HG03439 (cell line): ENCODE results near the gene MOSMO.
"Not testable (repeated sequence)": the region's sequence is repeated elsewhere in the genome, so short reads cannot be mapped to it uniquely, and the experiment has no call there.

Experiments
- ATAC-seq: cut with Tn5 transposase; IDR thresholded peaks from one replicate; pipeline ENCODE4 v1.9.1; 2021; ENCODE audit warnings: mild to moderate bottlenecking, moderate library complexity; ENCODE audit not compliant: unreplicated experiment

Gene MOSMO

DNA sequence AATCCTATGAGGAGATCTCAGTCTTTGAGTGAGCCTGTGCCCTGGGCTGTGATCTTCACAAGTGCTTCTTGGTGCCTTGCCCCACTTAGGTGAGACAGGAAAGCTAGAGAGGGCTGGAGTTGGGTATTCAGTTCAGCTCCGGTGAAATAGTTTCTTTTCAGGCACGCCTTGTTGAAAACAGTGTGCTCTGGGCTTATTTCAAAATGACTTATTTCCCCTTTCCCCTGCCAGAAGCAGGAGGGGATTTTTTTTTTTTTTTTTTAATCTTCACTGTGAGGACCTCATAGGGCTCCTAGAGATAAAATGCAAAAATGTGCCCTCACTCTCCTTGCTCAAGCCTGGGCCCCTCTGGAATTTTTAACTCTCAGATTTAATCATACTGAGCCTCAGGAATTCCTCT, 27.2 kb downstream of the MOSMO start:
- no peak for ATAC-seq

DNA sequence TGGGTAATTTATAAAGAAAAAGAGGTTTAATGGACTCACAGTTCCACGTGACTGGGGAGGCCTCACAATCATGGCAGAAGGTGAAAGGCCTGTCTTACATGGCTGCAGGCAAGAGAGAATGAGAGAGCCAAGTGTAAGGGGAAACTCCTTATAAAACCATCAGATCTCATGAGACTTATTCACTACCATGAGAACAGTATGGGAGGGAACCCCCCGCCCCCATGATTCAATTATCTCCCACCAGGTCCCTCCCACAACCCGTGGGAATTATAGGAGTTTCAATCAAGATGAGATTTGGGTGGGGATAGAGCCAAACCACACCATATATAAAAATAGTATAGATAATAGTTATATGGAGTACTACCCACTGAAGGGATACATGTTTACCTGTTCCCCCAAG, 36.0 kb downstream of the MOSMO start:
- ATAC-seq: not testable (repeated sequence)

DNA sequence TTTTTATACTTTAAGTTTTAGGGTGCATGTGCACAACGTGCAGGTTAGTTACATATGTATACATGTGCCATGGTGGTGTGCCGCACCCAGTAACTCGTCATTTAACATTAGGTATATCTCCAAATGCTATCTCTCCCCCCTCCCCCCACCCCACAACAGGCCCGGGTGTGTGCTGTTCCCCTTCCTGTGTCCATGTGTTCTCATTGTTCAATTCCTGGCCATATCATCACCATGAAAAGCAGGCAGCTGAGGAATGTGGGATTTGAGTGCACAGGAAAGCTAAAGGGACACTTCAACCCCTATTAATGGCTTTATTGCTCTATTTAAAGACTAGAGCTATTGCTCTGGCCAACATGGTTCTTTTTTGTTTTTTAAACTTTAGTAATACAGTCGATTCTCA, 38.0 kb downstream of the MOSMO start:
- ATAC-seq: not testable (repeated sequence)

DNA sequence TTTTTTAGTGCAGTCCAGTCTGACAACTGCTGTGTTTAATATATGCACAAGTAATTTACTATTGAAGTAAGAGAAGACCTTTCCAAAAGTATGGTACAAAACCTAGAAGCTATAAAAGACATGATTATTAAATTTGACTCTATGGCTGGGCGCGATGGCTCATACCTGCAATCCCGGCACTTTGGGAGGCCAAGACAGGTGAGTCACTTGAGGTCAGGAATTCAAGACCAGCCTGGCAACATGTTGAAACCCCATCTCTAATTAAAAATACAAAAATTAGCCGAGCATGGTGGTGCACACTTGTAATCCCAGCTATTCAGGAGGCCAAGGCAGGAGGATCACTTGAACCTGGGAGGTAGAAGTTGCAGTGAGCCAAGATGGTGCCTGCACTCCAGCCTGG, 43.1 kb downstream of the MOSMO start:
- no peak for ATAC-seq

DNA sequence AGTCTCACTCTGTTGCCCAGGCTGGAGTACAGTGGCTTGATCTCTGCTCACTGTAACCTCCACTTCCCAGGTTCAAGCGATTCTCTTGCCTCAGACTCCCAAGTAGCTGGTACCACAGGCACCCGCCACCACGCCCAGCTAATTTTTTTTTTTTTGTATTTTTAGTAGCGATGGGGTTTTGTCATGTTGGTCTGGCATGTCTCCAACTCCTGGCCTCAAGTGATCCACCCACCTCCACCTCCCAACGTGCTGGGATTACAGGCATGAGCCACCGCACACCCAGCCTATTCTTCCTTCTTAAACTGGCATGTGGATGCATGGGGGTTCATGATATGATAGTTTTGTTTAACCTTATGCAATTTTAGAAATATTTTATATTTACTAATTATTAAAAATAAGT, 45.1 kb downstream of the MOSMO start:
- ATAC-seq: no peak

DNA sequence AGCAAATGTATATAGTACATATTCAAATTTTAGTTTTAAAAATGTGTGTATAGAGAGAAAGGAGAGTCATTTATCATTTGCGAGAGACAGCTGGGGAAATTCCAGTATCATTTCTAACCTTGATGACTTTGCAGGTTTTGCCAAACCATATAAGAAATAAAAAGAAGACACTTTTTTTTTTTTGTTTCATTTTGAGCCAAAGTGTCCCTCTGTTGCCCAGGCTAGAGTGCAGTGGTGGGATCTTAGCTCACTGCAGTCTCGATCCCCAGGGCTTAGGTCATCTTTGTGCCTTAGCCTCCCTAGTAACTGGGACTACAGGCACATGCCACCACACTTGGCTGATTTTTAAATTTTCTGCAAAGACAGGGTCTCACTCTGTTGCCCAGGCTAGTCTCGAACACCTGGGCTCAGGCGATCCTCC, 46.0 kb downstream of the MOSMO start:
- ATAC-seq: no peak

DNA sequence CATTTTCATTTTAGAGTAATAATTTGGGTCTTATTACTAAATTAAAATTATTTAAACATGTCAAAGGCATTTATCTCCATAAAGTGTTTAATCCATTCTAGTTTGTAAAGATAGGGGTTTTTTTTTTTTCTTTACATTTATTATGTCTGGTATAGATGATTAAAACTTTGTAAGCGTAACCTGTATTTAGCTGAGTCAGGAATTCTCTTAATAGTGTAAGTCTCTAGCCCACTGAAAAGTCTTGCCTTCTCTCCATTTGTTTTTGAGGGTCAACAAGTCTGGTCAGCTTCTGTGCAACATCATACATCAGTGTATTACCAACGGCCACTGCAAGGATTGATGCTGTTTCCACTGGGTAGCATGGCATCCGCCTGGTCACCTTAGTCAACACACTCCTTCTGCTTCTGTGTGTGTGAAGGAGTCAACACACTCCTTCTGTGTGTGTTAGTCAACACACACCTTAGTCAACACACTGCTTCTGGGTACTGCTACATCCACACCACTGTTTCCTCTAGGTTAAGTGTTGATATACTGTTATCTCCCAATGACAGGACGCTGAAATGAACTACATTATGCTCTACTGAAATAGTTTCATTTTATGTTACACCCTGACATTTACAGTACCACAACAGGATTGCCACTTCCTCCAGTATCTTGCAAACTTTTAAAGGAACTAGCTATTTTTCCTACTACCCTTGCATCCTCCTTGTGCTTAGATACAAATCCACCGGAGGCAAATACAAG, 47.1 kb downstream of the MOSMO start:
- ATAC-seq: no peak

DNA sequence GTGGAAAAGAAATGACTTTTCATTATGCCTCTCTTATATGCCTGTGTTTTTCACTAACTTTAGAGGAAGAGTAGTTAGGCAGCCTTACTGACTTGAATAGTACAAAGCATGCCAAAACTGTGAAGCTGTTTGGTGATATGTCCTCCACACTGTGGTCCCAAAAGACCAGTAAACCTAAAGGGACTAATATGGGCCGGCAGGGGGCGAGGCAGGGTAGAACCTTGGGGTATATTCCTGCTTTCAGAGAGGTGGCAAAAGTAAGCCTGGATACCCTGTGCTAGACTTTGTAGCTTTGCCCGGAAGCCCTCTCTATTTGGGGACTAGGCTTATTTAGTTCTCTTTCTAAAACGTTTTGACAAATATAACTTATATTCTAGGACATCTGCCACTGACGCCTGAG, 48.0 kb downstream of the MOSMO start:
- no peak for ATAC-seq

DNA sequence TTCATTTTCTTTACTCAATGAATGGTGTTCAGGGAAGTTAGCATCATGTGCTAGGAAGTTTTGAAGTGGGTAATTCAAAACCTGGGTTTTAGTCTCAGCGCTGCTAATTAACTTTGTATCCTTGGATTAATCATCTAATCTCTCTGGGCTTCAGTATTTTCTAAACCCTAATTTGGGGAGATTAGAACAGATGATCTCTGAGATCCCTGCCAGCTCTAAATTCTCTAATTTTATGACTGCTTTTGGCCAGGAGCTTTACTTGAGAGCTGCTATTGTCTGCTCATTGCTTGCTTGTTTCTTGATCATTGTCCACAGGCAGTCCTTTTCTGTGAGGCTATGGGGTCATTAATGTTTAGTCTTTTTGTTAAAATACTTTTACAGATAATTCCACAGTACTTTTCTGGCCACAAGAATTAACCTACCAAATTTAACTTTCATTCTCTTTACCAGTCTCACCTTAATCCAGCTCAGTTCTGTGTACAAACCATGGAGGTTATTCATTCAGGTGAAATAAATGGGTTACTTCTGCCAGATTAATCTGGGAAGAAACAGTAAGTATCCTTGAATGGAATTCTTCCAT, 56.1 kb downstream of the MOSMO start:
- no peak for ATAC-seq

DNA sequence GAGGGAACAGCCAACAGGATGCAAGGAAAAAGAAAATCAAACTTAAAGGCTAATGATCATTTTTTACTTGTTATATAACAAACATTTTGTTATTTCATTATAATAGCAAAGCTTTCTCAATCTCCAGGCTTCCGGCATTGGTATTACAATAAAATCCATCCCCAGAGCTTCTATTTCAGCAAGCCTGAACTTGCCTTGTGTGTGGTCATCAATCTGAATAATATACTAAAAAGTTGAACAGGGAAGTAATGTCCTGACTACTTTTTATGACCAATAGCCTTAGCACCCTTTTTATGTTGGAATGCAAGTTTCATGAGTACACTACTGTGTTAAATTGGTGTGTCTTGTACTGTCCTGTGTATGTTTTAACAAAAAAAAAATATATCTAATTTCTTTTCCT, 57.3 kb downstream of the MOSMO start:
- ATAC-seq: no peak

DNA sequence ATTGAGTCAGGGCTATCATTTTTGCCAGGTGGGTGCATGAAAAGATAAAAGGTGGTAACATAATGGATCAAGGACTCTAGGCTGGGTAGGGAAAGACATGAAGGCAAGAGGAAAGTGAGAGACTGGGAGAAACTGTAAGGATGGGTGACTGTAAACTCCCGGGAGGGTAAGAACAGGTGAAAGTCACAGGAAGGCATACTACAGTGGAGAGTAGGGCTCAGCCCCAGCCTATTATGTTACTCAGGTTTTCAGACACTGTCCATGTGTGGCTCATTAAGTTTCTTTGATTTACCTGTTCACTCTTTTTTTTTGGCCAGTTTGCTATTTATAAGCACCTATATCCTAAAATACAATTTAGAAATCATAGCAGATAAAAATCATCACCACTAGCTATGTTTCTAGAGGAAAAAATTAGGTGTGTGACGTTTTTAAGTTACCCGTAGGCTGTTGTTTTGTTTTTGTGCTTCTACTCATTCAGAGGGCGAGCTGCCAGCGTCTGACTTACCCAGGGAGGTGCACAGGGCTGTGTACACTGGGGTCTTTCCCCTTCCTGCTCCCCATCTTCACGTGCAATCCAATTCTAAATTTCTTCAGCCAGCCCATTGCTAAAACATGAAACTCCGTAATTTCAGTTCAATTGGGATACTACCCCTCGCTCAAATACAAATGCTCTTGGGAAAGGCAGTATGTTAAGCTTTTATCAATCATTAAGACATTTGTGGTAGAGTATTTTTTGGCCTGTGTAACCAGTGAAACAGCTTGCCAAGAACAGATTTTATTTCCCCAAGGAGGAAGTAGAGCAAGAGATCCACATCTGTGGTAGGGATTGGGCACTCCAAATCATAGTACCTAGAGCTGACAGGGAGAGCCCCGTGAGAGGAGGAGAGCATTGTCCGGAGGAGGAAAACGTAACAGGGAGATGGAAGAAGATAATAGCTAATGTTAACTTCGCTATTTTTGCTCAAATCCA, 62.7 kb downstream of the MOSMO start:
- no peak for ATAC-seq

DNA sequence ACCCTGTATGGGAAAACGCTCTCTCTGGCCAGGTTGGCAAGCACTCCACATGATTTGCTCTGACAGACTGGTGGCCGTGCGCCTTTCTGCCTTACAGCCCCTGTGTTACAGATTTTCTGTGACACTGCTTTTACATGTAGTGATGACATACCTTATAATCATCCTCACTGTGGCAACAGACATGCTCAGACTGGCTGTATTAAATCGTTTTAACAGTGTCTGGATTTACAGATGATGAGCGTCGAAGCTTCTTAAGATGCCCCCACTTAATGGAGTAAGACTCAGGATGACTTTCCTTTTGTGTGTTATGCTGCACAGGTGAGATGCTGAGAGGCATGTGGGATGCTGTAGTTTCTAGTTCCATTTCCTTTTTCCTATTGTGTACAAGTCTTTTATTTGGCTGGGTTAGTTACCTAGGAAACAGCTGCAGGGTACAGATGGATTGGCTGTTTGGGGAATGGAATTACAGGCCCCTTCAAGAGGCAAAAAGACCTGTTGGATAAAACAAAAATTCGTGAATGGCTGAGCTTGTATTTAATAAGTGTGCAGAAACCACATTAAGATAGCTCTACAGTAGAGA, 63.5 kb downstream of the MOSMO start:
- ATAC-seq: no peak

DNA sequence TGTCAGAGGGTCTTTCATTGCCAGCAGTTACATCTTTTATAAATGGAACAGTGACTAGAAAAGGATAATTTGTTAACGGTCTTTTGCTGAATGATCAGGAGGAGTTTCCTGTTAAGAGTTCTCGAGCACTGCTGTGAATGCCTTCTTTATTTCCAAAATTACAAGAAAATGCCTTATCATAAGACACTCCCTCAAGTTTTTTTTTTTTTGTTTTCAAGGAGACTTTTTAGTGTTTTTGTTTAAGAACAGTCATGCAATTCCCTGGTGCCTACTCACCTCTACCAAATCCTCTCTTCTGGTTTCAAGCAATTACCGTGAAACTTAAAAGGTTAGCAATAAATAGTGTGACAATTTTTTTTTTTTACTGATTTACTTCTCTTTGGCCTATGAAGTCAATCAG, 65.4 kb downstream of the MOSMO start:
- ATAC-seq: no peak

DNA sequence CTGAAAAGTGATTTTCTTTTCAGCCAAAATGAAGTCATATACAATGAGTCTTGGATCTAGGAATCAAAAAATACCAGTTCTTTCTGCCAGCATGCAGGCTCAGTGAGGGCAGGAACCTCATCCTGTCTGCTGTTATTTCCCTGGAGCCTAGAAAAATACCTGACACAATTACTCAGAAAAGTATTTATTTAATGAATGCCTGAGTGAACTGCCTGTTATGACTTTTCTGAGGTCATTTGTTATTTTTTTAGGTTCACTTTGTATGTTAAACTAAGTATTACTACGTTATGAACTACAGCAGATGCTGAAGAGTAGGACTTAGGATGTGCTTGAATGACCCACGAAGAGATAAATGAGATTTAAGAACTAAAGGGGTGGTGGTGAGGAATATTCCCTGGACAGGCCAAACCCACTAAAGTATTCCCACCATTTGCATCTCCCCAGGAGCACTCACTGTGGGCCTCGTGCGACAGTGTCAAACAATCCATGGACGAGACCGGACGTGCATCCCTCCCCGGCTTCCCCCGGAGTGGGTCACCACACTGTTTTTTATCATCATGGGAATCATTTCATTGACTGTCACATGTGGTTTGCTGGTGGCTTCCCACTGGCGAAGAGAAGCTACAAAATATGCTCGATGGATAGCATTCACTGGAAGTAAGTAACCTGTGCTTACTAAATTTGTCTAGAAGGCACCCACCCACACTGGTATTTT, 67.3 kb downstream of the MOSMO start:
- ATAC-seq: no peak

DNA sequence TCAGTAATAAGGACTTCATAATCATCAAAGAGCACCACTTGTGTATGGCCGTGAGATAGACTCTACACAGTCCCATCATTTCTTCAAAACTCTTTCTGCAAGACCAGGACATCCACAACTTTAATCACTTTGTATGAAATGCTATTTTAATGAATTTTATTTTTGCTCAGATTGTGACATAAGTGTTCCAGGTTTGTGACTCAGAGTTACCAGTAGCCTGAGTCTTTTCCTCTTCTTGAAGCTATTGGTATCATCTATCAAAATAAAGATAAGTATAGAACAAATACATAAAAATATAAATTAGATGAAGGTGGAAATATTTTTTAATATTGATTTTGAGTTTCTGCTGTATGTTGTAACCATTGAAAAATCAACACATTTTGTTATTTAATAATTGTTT, 67.9 kb downstream of the MOSMO start:
- ATAC-seq: no peak

DNA sequence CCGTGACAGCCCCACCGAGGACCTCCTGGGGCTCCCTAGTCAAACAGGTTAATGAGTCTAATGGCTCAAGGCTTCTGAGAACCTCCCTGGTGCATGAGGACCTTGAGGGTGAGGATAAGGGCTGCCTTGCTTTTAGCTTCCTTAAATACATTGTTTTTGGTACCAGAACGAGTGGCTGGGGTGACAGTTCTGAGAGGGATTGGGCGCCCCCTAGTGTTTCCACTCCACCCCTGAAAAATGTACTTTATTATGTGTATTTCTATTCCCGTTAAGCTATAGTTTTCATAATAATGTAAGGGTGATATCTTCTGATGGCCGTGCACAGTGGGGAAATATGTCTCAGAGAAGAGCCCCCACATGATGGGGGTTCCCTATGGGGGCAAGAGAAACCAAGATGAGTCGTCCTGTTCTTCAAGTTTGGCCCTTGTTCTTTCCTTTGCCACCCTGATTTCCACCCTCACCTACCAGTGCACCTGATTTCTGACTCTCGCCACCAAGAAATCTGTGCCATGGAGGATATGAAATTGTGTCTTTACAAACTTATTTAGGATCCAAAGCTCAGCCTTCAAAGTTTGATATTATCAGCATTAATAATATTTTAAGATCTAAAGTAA, 69.9 kb downstream of the MOSMO start:
- no peak for ATAC-seq

DNA sequence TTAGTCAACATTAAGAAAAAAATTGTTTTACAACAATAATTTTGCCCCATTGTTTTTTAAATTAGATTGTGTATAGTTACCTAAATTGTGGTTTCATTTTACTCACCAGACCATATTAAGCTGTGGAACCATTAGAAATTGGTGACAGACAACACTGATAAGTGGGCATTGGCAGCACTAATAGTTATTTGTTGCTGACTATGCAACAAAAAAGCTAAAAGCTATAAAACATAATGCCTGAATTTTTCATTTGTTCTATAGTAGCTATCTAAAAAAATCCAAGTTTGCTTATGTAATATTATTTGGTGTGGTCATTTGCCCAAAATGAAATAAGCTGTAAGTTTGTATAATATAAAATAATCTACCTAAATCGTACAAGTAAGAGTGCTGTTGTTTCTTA, 70.7 kb downstream of the MOSMO start:
- no peak for ATAC-seq

DNA sequence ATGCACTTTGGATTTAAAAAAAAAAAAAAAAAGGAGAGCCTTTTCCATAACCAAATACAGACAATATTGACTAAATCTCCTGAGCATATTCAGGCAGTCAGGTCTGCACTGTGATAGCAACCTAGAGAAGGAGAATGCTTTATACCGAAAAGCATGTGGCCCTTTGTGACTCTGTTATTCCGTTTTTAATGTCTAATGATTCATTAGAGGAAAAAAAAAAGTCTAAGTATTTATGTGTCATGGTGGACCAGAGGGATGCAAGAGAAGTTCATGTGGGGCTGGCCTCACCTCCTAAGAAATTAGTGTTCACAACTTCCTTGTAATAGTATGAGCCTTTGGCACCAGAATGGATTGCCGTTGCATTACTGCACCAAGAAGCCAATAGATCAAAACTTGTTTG, 73.1 kb downstream of the MOSMO start:
- ATAC-seq: no peak

DNA sequence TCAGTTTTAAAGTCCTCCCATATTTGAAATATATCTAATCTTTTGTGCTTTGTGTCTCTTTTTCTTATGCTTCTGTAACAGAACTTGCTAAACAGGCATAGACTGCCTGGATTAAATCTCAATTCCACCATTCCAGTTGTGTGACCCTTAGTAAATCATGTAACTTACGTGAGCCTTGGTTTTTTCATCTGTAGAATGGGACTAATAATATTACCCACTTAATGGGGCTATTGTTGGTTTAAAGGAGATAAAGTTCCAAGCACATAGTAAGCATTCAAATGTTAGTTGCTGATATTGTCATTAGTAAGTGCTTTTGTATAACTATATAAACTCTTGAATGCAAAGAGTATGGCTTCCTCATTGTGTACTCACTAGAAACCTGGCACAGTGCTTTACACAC, 78.5 kb downstream of the MOSMO start:
- no peak for ATAC-seq

DNA sequence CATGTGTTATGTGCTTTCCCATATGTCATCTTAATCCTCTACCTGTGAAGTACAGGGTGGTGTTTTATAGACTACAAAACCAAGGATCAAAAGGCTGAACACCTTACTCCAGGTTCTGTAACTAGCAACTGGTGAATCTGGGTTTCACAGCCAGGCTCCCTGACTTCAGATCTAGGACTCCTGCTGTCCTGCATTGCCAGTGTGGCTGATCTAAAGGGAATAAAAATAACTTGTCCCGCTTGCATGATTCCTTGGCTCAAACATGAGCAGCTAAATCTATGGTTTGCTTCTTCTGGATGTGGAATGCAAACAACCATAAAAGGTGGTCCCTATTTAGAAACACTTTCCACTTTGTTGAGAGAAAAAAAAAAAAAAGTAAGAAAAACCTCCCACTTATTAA, 80.7 kb downstream of the MOSMO start:
- no peak for ATAC-seq
